H1 (cell line): ENCODE measurements around the gene TOB1. TPM values are rescaled to one million over a fixed set of nuclear protein-coding genes. Genes with fewer than 3 reads are reported as not detected.

Experiments
- CTCF ChIA-PET: fragments of 300-600 bp; sonication (Branson Sonifier 250); formaldehyde crosslinking; loops from one replicate; lab custom pipeline; 2021; ENCODE audit not compliant: partially characterized antibody; lab: Charles Lee
- POLR2A ChIA-PET: fragments of 300-600 bp; sonication (Branson Sonifier 250); formaldehyde crosslinking; loops from one replicate; lab custom pipeline; 2021; ENCODE audit warnings: inconsistent platforms; ENCODE audit not compliant: partially characterized antibody; lab: Charles Lee
- DNase-seq, 2 experiments: peaks; one replicate each; pipeline versions ENCODE4 v3.0.0 to v3.0.0-alpha.2; 2010 to 2022; ENCODE audit warnings: low spot score in 2 of 2, low read depth in 1 of 2, mixed read lengths in 1 of 2
- FAIRE-seq: peaks from 2 replicates; lab custom pipeline; 2011; peaks lifted over from hg19 to GRCh38; lab: Jason Lieb, UNC
- H2AFZ ChIP-seq: 2 replicates; pipeline ENCODE4 v1.8.1; 2012; ENCODE audit warnings: low read length, inconsistent platforms
- H2AK5ac ChIP-seq: 2 replicates; pipeline ENCODE4 v1.6.1; 2013; ENCODE audit warnings: low read depth, low read length
- H2BK120ac ChIP-seq: replicated peaks from 2 replicates; pipeline ENCODE3; 2013; ENCODE audit warnings: low read depth, low read length, inconsistent platforms
- H2BK12ac ChIP-seq: 2 replicates; pipeline ENCODE4 v1.6.1; 2013; ENCODE audit warnings: low read depth, low read length
- H2BK15ac ChIP-seq: 2 replicates; pipeline ENCODE4 v1.6.1; 2013; ENCODE audit warnings: low read length
- H2BK20ac ChIP-seq: 2 replicates; pipeline ENCODE4 v1.6.1; 2013; ENCODE audit warnings: low read length
- H2BK5ac ChIP-seq: 2 replicates; pipeline ENCODE4 v1.6.1; 2013; ENCODE audit warnings: low read depth, low read length
- H3K14ac ChIP-seq: 2 replicates; pipeline ENCODE4 v1.6.1; 2013; ENCODE audit warnings: inconsistent platforms; ENCODE audit not compliant: insufficient read length
- H3K18ac ChIP-seq: 2 replicates; pipeline ENCODE4 v1.6.1; 2013; ENCODE audit warnings: low read length; ENCODE audit errors: extremely low read depth
- H3K23ac ChIP-seq: 2 replicates; pipeline ENCODE4 v1.6.1; 2013; ENCODE audit warnings: inconsistent platforms; ENCODE audit not compliant: insufficient read length
- H3K23me2 ChIP-seq: 2 replicates; pipeline ENCODE4 v1.6.1; 2013; ENCODE audit warnings: low read depth, low read length
- H3K27ac ChIP-seq: 2 replicates; pipeline ENCODE4 v1.6.1; 2011; ENCODE audit warnings: low read depth, low read length, inconsistent platforms
- H3K27me3 ChIP-seq, 4 experiments: replicated peaks in 1 of 4; 1 replicate in 1 of 4; 2 replicates in 3 of 4; pipeline versions ENCODE4 v1.6.1 to v1.8.1; 2011 to 2013; ENCODE audit warnings: low read length in 3 of 4, mild to moderate bottlenecking in 3 of 4, inconsistent platforms in 2 of 4, mixed read lengths in 2 of 4, moderate library complexity in 1 of 4; ENCODE audit not compliant: control insufficient read depth in 3 of 4, insufficient read depth in 3 of 4; ENCODE audit errors: extremely low read depth in 1 of 4
- H3K36me3 ChIP-seq, 4 experiments: 2 replicates each; pipeline versions ENCODE4 v1.6.1 to v1.8.1; 2011 to 2013; ENCODE audit warnings: mild to moderate bottlenecking in 4 of 4, low read length in 3 of 4, moderate library complexity in 2 of 4, control low read depth in 1 of 4, inconsistent platforms in 1 of 4; ENCODE audit not compliant: insufficient read depth in 4 of 4, control insufficient read depth in 2 of 4
- H3K4ac ChIP-seq: replicated peaks from 2 replicates; pipeline ENCODE3; 2013; ENCODE audit warnings: low read length, low read depth, mixed read lengths, inconsistent platforms; ENCODE audit not compliant: insufficient read length
- H3K4me1 ChIP-seq, 4 experiments: replicated peaks in 1 of 4; 1 replicate in 1 of 4; 2 replicates in 3 of 4; pipeline versions ENCODE4 v1.6.1 to v1.8.1; 2011 to 2013; ENCODE audit warnings: low read length in 3 of 4, inconsistent platforms in 2 of 4, mixed read lengths in 1 of 4; ENCODE audit not compliant: insufficient read depth in 4 of 4, control insufficient read depth in 3 of 4
- H3K4me2 ChIP-seq, 2 experiments: 2 replicates each; pipeline versions ENCODE4 v1.6.1 to v1.8.1; 2011 to 2013; ENCODE audit warnings: low read depth in 2 of 2, low read length in 2 of 2, control low read depth in 1 of 2, inconsistent platforms in 1 of 2, mild to moderate bottlenecking in 1 of 2; ENCODE audit not compliant: insufficient read depth in 1 of 2
- H3K4me3 ChIP-seq, 4 experiments: fragments of 200-600, 300-600 bp in 1 of 4; sonication (generic), shearing (Covaris generic), sonication (Bioruptor Twin) in 1 of 4; 2 replicates each; pipeline versions ENCODE4 v1.5.1 to v1.8.1; 2011 to 2016; ENCODE audit warnings: low read length in 4 of 4, low read depth in 3 of 4, control low read depth in 2 of 4, inconsistent platforms in 2 of 4, mild to moderate bottlenecking in 2 of 4, mixed read lengths in 1 of 4, moderate library complexity in 1 of 4; ENCODE audit not compliant: insufficient read depth in 2 of 4; ENCODE audit errors: extremely low read depth in 1 of 4
- H3K56ac ChIP-seq: replicated peaks from 2 replicates; pipeline ENCODE3; 2013; ENCODE audit warnings: low read depth, mild to moderate bottlenecking, mixed read lengths, low read length, inconsistent platforms; ENCODE audit not compliant: insufficient read length
- H3K79me1 ChIP-seq: 2 replicates; pipeline ENCODE4 v1.6.1; 2013; ENCODE audit warnings: low read depth, low read length, control low read depth
- H3K79me2 ChIP-seq, 2 experiments: 2 replicates each; pipeline versions ENCODE4 v1.6.1 to v1.8.1; 2012 to 2013; ENCODE audit warnings: low read length in 2 of 2, mild to moderate bottlenecking in 2 of 2, inconsistent platforms in 1 of 2; ENCODE audit not compliant: insufficient read depth in 2 of 2, control insufficient read depth in 1 of 2
- H3K9ac ChIP-seq, 4 experiments: replicated peaks in 1 of 4; 1 replicate in 1 of 4; 2 replicates in 3 of 4; pipeline versions ENCODE4 v1.6.1 to v1.8.1; 2011 to 2013; ENCODE audit warnings: low read depth in 3 of 4, low read length in 3 of 4, control low read depth in 2 of 4, mild to moderate bottlenecking in 2 of 4, moderate library complexity in 2 of 4, inconsistent platforms in 1 of 4; ENCODE audit errors: extremely low read depth in 1 of 4
- H3K9me3 ChIP-seq, 2 experiments: 2 replicates each; pipeline versions ENCODE4 v1.6.1 to v1.8.1; 2012 to 2013; ENCODE audit warnings: mild to moderate bottlenecking in 2 of 2, moderate library complexity in 2 of 2, control low read depth in 1 of 2, inconsistent platforms in 1 of 2, low read depth in 1 of 2, low read length in 1 of 2, mixed read lengths in 1 of 2; ENCODE audit not compliant: insufficient read depth in 2 of 2
- H4K20me1 ChIP-seq, 2 experiments: replicated peaks in 1 of 2; 2 replicates each; pipeline versions ENCODE3 to v1.8.1; 2011 to 2013; ENCODE audit warnings: inconsistent platforms in 2 of 2, low read length in 2 of 2, mild to moderate bottlenecking in 1 of 2; ENCODE audit not compliant: insufficient read depth in 2 of 2, control insufficient read depth in 1 of 2
- H4K5ac ChIP-seq: 2 replicates; pipeline ENCODE4 v1.6.1; 2013; ENCODE audit warnings: low read length, low read depth, mixed read lengths, inconsistent platforms; ENCODE audit not compliant: insufficient read length
- H4K8ac ChIP-seq: 2 replicates; pipeline ENCODE4 v1.8.0; 2013; ENCODE audit warnings: mild to moderate bottlenecking, moderate library complexity, low read length, inconsistent platforms; ENCODE audit not compliant: insufficient read depth; ENCODE audit errors: extremely low read depth
- H4K91ac ChIP-seq: replicated peaks from 2 replicates; pipeline ENCODE3; 2013; ENCODE audit warnings: low read length, mixed read lengths, inconsistent platforms; ENCODE audit not compliant: insufficient read length
- CHD1 ChIP-seq: IDR thresholded peaks from 2 replicates; pipeline ENCODE4 v1.6.1; 2012; ENCODE audit warnings: low read depth, low read length, improper control_type of control experiment
- CHD2 ChIP-seq: IDR thresholded peaks from 2 replicates; pipeline ENCODE4 v1.6.1; 2012; ENCODE audit warnings: low read length, improper control_type of control experiment
- CREB1 ChIP-seq: IDR thresholded peaks from 2 replicates; pipeline ENCODE4 v1.6.1; 2012; ENCODE audit warnings: inconsistent platforms
- HDAC2 ChIP-seq, 2 experiments: fragments of 300-600 bp in 1 of 2; sonication (generic) in 1 of 2; IDR thresholded peaks; 2 replicates each; pipeline ENCODE4 v1.6.1; 2011 to 2012; ENCODE audit warnings: low read depth in 2 of 2, low read length in 2 of 2, mild to moderate bottlenecking in 2 of 2, moderate library complexity in 2 of 2, borderline replicate concordance in 1 of 2, inconsistent platforms in 1 of 2
- RAD21 ChIP-seq, 2 experiments: IDR thresholded peaks in 1 of 2; conservative IDR thresholded peaks in 1 of 2; 2 replicates each; pipeline ENCODE4 v1.6.1; 2011; ENCODE audit warnings: low read depth in 2 of 2, low read length in 2 of 2, improper control_type of control experiment in 1 of 2, inconsistent platforms in 1 of 2, mild to moderate bottlenecking in 1 of 2, moderate library complexity in 1 of 2
- RBBP5 ChIP-seq: IDR thresholded peaks from 2 replicates; pipeline ENCODE4 v1.7.1; 2012; ENCODE audit warnings: low read depth, mild to moderate bottlenecking, inconsistent platforms, low read length, moderate library complexity, borderline replicate concordance
- RNF2 ChIP-seq: fragments of 200-900, 300-1000 bp; sonication (generic); IDR thresholded peaks from 2 replicates; pipeline ENCODE4 v1.7.1; 2016; ENCODE audit warnings: borderline replicate concordance, low read depth, mild to moderate bottlenecking, antibody characterized with exemption, low read length; ENCODE audit not compliant: poor library complexity, severe bottlenecking; ENCODE audit errors: missing control alignments
- SAP30 ChIP-seq: fragments of 300-600 bp; sonication (generic); IDR thresholded peaks from 2 replicates; pipeline ENCODE4 v1.7.1; 2012; ENCODE audit warnings: low read length, moderate library complexity, mild to moderate bottlenecking, inconsistent platforms; ENCODE audit not compliant: insufficient read depth, insufficient replicate concordance
- SP1 ChIP-seq: IDR thresholded peaks from 2 replicates; pipeline ENCODE4 v1.6.1; 2011; ENCODE audit warnings: low read depth, low read length
- TCF12 ChIP-seq: IDR thresholded peaks from 2 replicates; pipeline ENCODE4 v1.6.1; 2011; ENCODE audit warnings: low read depth, mild to moderate bottlenecking, low read length
- WGBS, 2 experiments: shearing (Covaris generic) in 1 of 2; methylation state at CpG; one replicate each; pipeline versions ENCODE4 v1.1.6 to v1.1.7; 2013 to 2015; ENCODE audit warnings: low lambda C conversion rate in 2 of 2, mixed read lengths in 2 of 2, inconsistent platforms in 1 of 2, low coverage in 1 of 2, missing lambda C conversion rate in 1 of 2; ENCODE audit not compliant: insufficient replicate concordance in 2 of 2, insufficient coverage in 1 of 2, insufficient read length in 1 of 2; ENCODE audit errors: extremely low coverage in 1 of 2, missing lambda C conversion rate in 1 of 2; 5-methylcytosine and 5-hydroxymethylcytosine counted together
- polyA plus RNA-seq, 7 experiments: library from polyadenylated mRNA; depleted of rRNA in 3 of 7; stranded (reverse) in 5 of 7; unstranded in 2 of 7; fragments of >200 nt in 5 of 7; fragments of 200-250 nt in 2 of 7; gene quantifications; 1 replicate in 5 of 7; 2 replicates in 1 of 7; 4 replicates in 1 of 7; pipeline versions ENCODE4 v1.2.1 to v1.2.3, GENCODE V29; 2011 to 2013; ENCODE audit warnings: missing spikeins in 2 of 7, mixed read lengths in 2 of 7
- total RNA-seq: library from RNA; stranded (reverse); fragmentation: NEBNext Ultra II Directional; extraction: Animal tissue kit (Norgen Biotek cat#: 25700); gene quantifications from 2 replicates; pipeline ENCODE4 v1.2.1, GENCODE V29; 2021
- TF ChIP-seq, protein P1 (sequence below): IDR thresholded peaks from 2 replicates; pipeline ENCODE4 v1.6.1; 2011; ENCODE audit warnings: low read depth, mild to moderate bottlenecking, low read length; ENCODE audit not compliant: insufficient read depth

Gene TOB1
- total and polyA plus RNA-seq, 2 of the 8 experiments (the other 6 are each of a cell fraction or from before 2014, with no cell fraction given), result 14.4 to 20.8 TPM

GRCh38 chr17:50866950-50867362 lies 802 bp upstream of the TOB1 start:
- peak overlapping the region; percentile 98 for H3K4ac ChIP-seq
- H3K4me1 ChIP-seq, result peaks cover 0 to 2% (median 0%) of the 10 kb centered on the region in 4 experiments; a peak in 3 of 7 replicates
- H4K8ac ChIP-seq, result peak overlapping the region; percentile 98
- H2AK5ac ChIP-seq, result peak overlapping the region; percentile 44; the same call in 1 of the 2 replicates
- H3K4me3 ChIP-seq, result peak overlapping the region; percentile 74 to 99 (median 84)
- peaks cover 7 to 12% of the 10 kb centered on the region in 2 experiments for H4K20me1 ChIP-seq
- H3K79me2 ChIP-seq, result peaks cover 0 to 34% of the 10 kb centered on the region in 2 experiments; a peak in 3 of 4 replicates
- H3K23ac ChIP-seq, result peak overlapping the region; percentile 85
- CTCF ChIA-PET, result interaction anchor here (0.9 to 31.7 kb wide), 8 partner anchors 8 to 84 kb away, joined by 3 to 735 read pairs (median 6); no protein-coding TSS in a partner anchor
- H4K5ac ChIP-seq, result peak overlapping the region; percentile 95
- H2BK20ac ChIP-seq, result no peak overlapping the region
- no peak overlapping the region for H3K14ac ChIP-seq
- peak overlapping the region; percentile 97 for H2BK120ac ChIP-seq
- peak overlapping the region; percentile 21; the same call in 1 of the 2 replicates for H2BK15ac ChIP-seq
- peak overlapping the region; percentile 99 for H4K91ac ChIP-seq
- peak overlapping the region; percentile 98 for H2BK5ac ChIP-seq
- POLR2A ChIA-PET, result interaction anchor here (0.7 to 9.7 kb wide), 34 partner anchors 8 to 317 kb away, joined by 3 to 308 read pairs (median 13); partner anchors contain the start of genes LUC7L3 and SPAG9
- no peak for FAIRE-seq
- peak overlapping the region; percentile 83 to 97 for H3K4me2 ChIP-seq
- peak in 1 of 2 experiments; percentile 86 for DNase-seq
- no peaks in the 10 kb centered on the region for H3K79me1 ChIP-seq
- H3K18ac ChIP-seq, result peak overlapping the region; percentile 55
- H3K56ac ChIP-seq, result peak overlapping the region; percentile 95
- no peaks in the 10 kb centered on the region for H3K27me3 ChIP-seq
- H3K9ac ChIP-seq, result peak overlapping the region; percentile 68 to 90 (median 73)
- peak overlapping the region; percentile 95 for H3K27ac ChIP-seq
- H2BK12ac ChIP-seq, result peak overlapping the region; percentile 76
- WGBS, 2 experiments, result 1% methylated on average over 28 of the region's 28 CpGs; no CpG with 5 or more reads in 1 of the 2 experiments
- H3K36me3 ChIP-seq, result peaks cover 0 to 10% (median 1%) of the 10 kb centered on the region in 4 experiments; a peak in 3 of 8 replicates
- no peaks in the 10 kb centered on the region for H3K9me3 ChIP-seq
- H3K23me2 ChIP-seq, result peaks cover 4% of the 10 kb centered on the region; the same call in 1 of the 2 replicates
- no peak overlapping the region for H2AFZ ChIP-seq
- TF ChIP-seq, protein P1, sequence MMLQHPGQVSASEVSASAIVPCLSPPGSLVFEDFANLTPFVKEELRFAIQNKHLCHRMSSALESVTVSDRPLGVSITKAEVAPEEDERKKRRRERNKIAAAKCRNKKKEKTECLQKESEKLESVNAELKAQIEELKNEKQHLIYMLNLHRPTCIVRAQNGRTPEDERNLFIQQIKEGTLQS, result no peak
- TF ChIP-seq CHD2, result no peak
- no peak for TF ChIP-seq HDAC2 (IDR thresholded peaks at IDR 0.05; ENCODE audit: borderline replicate concordance in 1 of 2, low read depth in 2 of 2, low read length in 2 of 2)
- TF ChIP-seq RAD21 (IDR thresholded peaks at IDR 0.05 in 1 of 2, conservative IDR thresholded peaks at IDR 0.05 in 1 of 2; ENCODE audit: low read depth in 2 of 2, low read length in 2 of 2), result no peak
- 0 out of 2 replicates have a peak, but pooled peaks have one; percentile 40 for TF ChIP-seq SP1
- TF ChIP-seq TCF12, result 0 out of 2 replicates have a peak, but pooled peaks have one; percentile 27
- peak; percentile 8 for TF ChIP-seq SAP30
- peak; percentile 78 for TF ChIP-seq RBBP5
- TF ChIP-seq CHD1, result no peak
- TF ChIP-seq RNF2, result no peak
- peak; percentile 32; the same call in 1 of the 2 replicates for TF ChIP-seq CREB1
